ENCODE measurements around the gene GPR148.

Gene GPR148

DNA sequence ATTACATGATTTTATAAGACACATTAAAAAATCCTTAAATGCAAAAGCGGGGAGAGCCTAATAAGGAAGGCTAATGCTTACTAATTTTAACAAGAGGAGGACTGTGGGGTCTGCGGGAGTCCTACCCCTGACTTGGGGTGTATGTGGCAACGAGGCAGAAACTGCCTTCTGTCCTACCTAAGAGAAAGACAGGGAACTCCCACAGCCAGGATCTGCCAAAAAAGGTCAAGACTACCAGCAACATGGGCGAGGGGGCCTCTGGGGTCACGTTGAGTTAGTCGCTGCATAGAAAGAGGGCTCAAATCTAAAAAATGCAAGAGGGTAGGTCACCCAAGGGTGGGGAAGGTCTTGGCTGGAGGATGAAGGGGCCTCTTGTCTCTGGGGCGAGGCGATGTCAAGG is 25.9 kb downstream of the GPR148 start:
- no peak for DNase-seq

- no peak for DNase-seq
These were observed 26.6 kb downstream of the GPR148 start, which contains the start of gene AMER3 for GRCh38 chr2:130755256-130756052. TSS of gene AMER3 (plus strand) at chr2:130755540. CDS start at chr2:130762073, 6,533 bp downstream.

GRCh38 chr2:130756053-130756873 is 27.4 kb downstream of the GPR148 start:
- peak; percentile 13 for DNase-seq

DNA sequence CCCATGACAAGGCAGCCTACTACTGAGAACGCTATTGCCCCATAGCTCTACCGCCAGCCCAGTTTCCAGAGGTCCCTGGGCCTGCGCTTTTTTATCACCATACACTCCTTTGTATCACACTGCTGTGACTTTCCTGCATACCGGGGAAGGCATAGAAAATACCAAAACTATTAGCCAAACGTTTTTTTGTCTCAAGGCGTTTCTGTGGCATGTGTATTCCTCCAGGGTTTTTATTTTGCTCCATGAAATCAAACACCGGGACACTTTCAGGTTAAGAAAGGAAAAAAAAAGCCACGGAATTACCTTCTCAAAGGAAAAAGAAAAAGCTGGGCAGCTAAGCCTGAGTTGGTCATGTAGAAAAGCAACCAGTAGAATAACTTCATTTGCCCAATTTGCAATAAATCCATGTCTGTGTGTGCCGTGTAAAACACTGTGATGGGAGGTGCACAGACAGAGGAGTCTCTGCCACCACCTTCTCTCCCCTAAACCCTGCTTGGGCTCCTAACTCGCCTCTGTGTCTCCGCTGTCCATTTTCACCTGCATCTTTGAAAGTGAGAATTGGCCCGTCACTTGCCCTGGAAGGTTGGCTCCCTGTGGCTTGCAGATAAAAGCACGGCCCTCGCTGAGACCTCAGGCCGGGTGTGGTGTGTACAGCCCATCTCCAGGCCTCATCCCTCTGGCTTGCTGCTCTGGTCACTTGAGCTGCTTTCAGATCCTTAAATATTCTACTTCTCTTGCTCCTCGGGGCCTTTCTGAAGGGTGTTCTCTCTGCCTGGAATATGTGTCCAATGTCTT is 28.2 kb downstream of the GPR148 start:
- DNase-seq = no peak

DNA sequence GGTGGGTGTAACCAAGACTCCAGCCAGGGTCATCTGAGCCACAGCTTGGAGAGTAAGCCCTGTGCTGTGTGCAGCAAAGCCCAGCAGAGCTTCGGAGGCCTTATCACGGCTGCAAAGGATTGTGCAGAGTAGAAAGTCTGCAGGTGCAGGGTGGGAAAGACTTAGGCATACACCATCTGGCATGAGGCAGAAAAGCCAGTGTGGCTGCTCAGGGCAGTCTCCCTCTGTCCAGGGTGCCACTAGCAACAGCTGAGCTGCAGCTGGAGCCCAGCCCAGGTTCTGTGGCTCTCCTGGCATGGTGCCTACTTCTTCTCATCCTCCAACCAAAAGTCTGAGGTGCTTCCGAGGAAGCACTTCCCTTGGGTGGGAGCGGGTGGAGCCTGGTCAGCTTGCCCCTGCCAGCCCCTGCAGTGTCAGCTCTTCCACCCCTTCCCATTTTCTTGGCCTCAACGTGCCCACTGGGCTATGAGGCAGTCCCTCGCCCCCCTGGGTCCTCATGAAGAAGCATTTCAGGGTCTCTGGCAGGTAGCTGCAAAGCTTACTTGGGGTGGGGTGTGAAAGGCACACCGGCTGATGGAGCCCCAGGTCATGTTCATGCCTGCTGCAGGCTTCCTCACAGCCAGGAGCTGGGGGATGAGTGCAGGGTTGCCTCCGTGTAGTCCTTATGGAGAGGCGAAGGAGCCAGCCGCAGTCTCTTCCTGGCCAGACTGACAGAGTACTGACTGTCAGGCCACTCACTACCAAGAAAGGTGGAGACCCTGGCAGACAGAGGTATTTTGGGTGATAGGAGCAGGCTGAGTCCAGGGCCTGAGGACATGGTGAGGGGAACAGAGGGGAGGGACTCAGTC is 31.3 kb downstream of the GPR148 start:
- no peak for DNase-seq

DNA sequence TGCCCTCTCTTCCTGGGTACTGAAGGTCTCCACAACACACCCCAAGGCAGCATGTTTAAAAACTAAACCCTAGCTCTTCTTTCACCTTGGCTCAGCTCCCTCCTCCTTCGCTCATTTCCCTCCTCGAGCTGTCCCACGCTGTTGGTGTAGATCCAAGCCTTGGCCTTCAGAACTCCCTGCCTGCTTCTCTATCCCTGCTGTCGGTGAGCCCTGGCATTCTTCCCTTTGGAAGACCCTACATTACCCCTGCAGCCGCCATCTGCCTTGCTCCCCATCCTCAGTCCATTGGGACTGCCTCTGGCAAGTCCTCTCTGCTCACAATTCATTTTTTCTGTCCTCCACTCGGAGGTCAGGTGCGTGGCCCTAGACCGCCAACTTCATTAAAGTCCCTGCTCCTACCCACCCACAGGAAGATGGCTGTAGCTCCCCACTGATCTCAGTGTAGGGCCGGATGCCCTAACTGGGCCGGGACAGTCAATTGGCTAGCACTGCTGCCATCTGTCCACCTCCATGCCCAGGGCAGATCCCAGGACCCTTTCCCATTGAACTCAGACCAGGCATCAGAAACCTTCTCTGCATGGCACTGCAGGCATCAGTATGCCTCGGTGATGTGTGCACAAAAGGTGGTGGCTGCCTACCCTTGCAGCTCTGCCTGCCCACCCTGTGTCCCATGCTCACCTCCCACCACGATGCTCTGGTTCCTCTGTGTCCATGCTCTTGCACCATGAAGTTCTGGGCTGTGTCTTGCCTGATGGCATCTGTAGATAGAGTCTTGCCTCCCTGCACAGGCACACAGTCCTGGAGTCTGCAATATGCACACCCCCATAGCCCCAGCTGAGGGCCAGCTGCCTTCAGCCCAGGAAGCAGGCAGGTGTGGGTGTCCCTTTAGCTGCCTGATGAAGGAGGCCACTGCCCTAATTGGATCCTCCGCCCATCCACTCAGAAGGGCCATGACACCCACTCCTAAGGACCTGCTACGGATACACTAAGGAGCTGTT is 32.2 kb downstream of the GPR148 start:
- DNase-seq = no peak

DNA sequence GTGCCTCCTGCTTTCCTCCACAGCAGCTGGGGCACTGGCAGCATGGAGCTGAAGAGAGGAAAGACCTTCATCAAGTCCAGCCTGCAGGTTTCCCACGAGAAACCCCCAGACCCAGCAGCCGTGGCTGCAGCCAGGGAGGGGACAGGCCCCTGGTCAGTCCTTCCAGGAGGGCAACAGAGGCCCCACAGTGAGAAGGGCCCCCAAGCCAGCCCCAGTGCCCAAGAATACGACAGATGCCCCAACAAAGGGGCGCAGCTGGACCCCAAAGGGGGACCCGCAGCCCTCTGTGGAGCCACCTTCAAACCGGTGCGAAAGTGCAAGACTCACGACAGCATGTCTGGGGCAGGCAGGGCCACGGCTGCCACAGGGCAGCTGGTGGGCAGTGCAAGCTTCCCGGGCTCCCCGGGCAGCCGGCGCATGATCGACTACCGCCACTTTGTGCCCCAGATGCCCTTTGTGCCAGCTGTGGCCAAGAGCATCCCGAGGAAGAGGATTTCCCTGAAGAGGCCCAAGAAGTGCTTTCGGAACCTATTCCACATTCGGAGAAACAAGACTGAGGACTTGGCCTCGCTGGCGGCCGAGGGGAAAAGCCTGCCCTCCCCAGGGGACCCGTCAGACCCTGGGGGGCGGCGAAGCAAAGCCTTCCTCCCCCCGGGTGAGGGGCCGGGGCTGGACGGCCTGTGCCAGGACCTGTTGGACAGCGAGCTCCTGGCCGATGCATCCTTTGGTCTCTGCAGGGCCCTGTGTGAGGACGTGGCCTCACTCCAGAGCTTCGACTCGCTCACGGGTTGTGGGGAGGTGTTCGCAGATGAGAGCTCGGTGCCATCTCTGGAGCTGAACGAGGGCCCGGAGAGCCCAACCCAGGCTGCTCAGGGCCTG is 33.4 kb downstream of the GPR148 start:
- no peak for DNase-seq

- no peak for DNase-seq
These were observed 34.1 kb downstream of the GPR148 start for GRCh38 chr2:130762910-130763385.

DNA sequence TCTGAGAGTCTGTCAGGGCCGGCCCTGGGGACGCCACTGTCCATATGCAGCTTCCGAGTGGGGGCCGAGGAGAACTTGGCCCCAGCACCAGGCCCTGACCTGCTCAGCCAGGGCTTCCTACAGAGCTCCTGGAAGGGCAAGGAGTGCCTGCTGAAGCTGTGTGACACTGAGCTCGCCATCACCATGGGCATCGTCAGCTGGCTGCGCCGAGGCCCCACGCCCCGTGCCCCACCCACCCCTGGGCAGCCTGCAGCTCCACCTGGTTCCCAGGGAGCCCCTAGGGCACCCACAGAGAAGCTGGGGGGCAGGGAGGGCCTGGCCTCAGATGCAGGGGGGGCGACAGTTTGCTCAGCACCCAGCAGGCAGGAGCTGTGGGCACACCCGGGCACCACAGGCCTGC is 34.5 kb downstream of the GPR148 start:
- DNase-seq = no peak

GRCh38 chr2:130764035-130764820 is 35.4 kb downstream of the GPR148 start:
- DNase-seq = no peak

DNA sequence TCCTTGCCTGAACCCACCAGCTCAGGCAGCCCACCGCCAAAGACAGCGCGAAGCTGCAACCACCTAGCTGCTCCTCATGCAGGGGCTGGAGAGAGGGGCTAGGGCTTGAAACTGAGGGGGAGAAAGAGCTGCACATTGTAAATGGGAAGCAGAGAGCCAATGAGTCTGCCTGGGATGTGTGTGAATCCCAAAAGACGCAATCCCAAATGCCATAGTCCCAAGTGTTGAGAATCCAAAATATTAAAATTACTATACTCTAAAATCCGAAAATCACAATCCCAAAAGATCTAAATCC is 35.9 kb downstream of the GPR148 start:
- DNase-seq = no peak

GRCh38 chr2:130765464-130765863 is 36.6 kb downstream of the GPR148 start:
- no peak for DNase-seq

GRCh38 chr2:130766037-130766436 is 37.2 kb downstream of the GPR148 start:
- DNase-seq = no peak

- DNase-seq = no peak
These were observed 38.0 kb downstream of the GPR148 start for GRCh38 chr2:130766711-130767407.

DNA sequence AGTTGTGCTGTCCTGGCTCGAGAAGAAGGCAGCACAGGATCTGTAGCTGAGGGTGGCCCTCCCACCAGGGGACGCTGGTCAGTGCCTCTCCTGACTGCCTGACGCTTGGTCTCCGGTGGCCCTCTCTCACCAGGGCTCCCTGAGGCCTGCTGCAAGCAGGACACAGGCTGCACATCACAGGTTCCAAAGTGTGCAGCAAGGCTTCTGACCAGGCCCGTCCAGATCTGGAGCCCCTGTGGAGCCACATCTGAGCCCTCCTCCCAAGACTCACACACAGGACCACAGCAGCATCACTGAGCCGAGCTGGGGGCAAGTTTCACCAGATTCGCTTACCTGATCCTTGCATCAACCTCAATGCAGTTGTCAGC is 38.5 kb downstream of the GPR148 start:
- DNase-seq = no peak

GRCh38 chr2:130768191-130768855 is 39.5 kb downstream of the GPR148 start:
- DNase-seq = no peak

DNA sequence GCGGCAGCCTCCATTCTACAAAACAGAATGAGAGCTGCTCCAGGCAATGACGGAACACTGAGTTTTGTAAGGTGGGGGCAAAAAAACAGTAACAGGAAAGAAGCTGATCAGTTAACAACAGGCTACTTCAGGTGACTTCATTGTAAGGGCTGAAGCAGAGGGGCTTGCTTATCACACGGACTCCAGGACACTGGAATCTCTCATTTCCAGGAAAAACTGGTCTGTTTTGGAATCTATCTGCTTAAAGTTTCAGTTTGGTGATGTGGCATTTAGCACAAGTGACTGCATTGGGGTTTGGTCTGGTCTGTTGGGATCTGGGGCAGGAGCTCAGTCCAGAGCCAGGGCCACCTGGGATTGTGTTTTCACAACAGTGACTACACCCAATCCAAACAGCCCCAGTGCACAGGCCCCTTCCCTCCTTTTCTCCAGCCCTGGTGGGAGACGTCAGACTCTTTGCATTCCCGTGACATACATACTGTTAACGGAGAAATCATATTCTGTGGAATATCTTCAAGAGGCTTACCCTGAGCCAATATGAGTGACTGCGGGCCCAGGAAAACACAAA is 40.6 kb downstream of the GPR148 start:
- DNase-seq = no peak

GRCh38 chr2:130776550-130776949 is 47.7 kb downstream of the GPR148 start:
- DNase-seq = no peak

Data from CD4-positive, alpha-beta T cell treated with Interleukin-12 subunit alpha and Interleukin-12 subunit beta, for 1 hour (primary cell).